ENCODE measurements around the gene MRPL22. TPM values are rescaled to one million over a fixed set of nuclear protein-coding genes. Genes with fewer than 3 reads are reported as not detected.
A peak's percentile ranks its signal among the peaks of the same experiment; 100 is the strongest.

MRPL22 gene
- total and polyA plus RNA-seq, 2 donors (not counting 3 experiments of a cell fraction or from before 2014, with no cell fraction given) = 66.9 to 112 TPM

- H3K79me2 ChIP-seq (ENCODE audit: control insufficient read depth, insufficient read depth, low read length) = peaks cover 28% of the 10 kb centered on the region
- H3K9me1 ChIP-seq (replicated peaks; ENCODE audit: control insufficient read depth, extremely low read depth, insufficient read depth, low read length) = no peaks in the 10 kb centered on the region
- TF ChIP-seq, protein P1, sequence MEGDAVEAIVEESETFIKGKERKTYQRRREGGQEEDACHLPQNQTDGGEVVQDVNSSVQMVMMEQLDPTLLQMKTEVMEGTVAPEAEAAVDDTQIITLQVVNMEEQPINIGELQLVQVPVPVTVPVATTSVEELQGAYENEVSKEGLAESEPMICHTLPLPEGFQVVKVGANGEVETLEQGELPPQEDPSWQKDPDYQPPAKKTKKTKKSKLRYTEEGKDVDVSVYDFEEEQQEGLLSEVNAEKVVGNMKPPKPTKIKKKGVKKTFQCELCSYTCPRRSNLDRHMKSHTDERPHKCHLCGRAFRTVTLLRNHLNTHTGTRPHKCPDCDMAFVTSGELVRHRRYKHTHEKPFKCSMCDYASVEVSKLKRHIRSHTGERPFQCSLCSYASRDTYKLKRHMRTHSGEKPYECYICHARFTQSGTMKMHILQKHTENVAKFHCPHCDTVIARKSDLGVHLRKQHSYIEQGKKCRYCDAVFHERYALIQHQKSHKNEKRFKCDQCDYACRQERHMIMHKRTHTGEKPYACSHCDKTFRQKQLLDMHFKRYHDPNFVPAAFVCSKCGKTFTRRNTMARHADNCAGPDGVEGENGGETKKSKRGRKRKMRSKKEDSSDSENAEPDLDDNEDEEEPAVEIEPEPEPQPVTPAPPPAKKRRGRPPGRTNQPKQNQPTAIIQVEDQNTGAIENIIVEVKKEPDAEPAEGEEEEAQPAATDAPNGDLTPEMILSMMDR (IDR thresholded peaks at IDR 0.05; ENCODE audit: extremely low read depth in 1 of 2, insufficient read depth in 1 of 2, low read depth in 1 of 2, low read length in 2 of 2) = peak; percentile 43 to 44
- TF ChIP-seq EZH2 (IDR thresholded peaks at IDR 0.05; ENCODE audit: borderline replicate concordance, low read depth, low read length, severe bottlenecking) = no peak
- no peaks in the 10 kb centered on the region for H3K27me3 ChIP-seq (ENCODE audit: control insufficient read depth in 2 of 2, insufficient read depth in 2 of 2, low read length in 2 of 2)
- H3K4me3 ChIP-seq (replicated peaks in 1 of 3; ENCODE audit: insufficient read depth in 1 of 3, low read depth in 1 of 3, low read length in 3 of 3) = peak overlapping the region in 2 of 3 experiments; percentile 21 to 77
- POLR2A ChIA-PET = interaction anchor here (0.6 kb wide), 1 partner anchor 14 kb away, joined by 3 read pairs; no protein-coding TSS in a partner anchor
- no peak overlapping the region for H2AFZ ChIP-seq (ENCODE audit: low read depth, low read length)
- H3K4me2 ChIP-seq (ENCODE audit: insufficient read depth, low read length) = peak overlapping the region; percentile 81
- dilution Hi-C loops (cut with MboI; ENCODE audit: extremely low pct_ligation_motif_present, low sequenced_read_pairs) (no loop called here), intact Hi-C loops (cut with micrococcal nuclease) (loop anchor here (1.0 kb wide), 2 partner anchors 37 to 61 kb away; no protein-coding TSS in a partner anchor)
- CTCF ChIA-PET = interaction anchor here (0.8 to 6.8 kb wide), 15 partner anchors 12 to 179 kb away, joined by 3 to 191 read pairs (median 6); partner anchors contain the start of gene GEMIN5
- no peaks in the 10 kb centered on the region for H3K9me3 ChIP-seq (replicated peaks; ENCODE audit: control insufficient read depth, insufficient read depth, low read length)
- H3K27ac ChIP-seq (ENCODE audit: insufficient read depth, low read depth, low read length) = peak overlapping the region; percentile 87
- H3K4me1 ChIP-seq (ENCODE audit: control insufficient read depth, extremely low read depth, insufficient read depth, low read length) = peaks cover 58% of the 10 kb centered on the region
- peaks cover 0 to 4% of the 10 kb centered on the region in 2 experiments for H3K36me3 ChIP-seq (ENCODE audit: control insufficient read depth in 2 of 2, extremely low read depth in 1 of 2, insufficient read depth in 2 of 2, low read length in 2 of 2)
- H3K9ac ChIP-seq (replicated peaks; ENCODE audit: extremely low read depth, insufficient read depth, low read length) = peak overlapping the region; percentile 62
- DNase-seq (ENCODE audit: low read depth, low spot score) = peak; percentile 73
- no peak for FAIRE-seq
- BruUV-seq (replicated peaks) = no TSS peak
- no peaks in the 10 kb centered on the region for H4K20me1 ChIP-seq (replicated peaks; ENCODE audit: control insufficient read depth, extremely low read depth, insufficient read depth, low read length)
These were observed 26.6 kb downstream of the MRPL22 start for GRCh38 chr5:154967421-154968024.

DNA sequence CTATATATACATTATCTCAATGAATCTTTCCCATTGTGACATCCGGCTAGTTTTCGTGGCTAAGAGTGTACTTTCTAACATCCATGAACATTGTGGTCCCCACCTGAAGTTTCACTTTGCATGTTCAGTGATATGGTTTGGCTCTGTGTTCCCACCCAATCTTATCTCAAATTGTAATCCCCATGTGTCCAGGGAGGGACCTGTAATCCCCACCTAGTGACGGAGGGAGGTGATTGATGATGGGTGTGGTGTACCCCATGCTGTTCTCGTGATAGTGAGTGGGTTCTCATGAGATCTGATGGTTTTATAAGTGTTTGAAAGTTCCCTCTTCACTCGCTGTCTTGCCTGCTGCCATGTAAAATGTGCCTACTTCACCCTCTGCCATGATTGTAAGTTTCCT, 28.1 kb downstream of the MRPL22 start:
- H3K27me3 ChIP-seq (ENCODE audit: control insufficient read depth in 2 of 2, insufficient read depth in 2 of 2, low read length in 2 of 2) = no peaks in the 10 kb centered on the region
- peaks cover 52% of the 10 kb centered on the region for H3K4me1 ChIP-seq (ENCODE audit: control insufficient read depth, extremely low read depth, insufficient read depth, low read length)
- POLR2A ChIA-PET = no interaction called here
- dilution Hi-C loops (cut with MboI; ENCODE audit: extremely low pct_ligation_motif_present, low sequenced_read_pairs) = no loop called here
- H3K79me2 ChIP-seq (ENCODE audit: control insufficient read depth, insufficient read depth, low read length) = peaks cover 21% of the 10 kb centered on the region
- DNase-seq (ENCODE audit: low read depth, low spot score) (no peak), FAIRE-seq (no peak)
- H3K9me3 ChIP-seq (replicated peaks; ENCODE audit: control insufficient read depth, insufficient read depth, low read length) = no peaks in the 10 kb centered on the region
- H3K36me3 ChIP-seq (ENCODE audit: control insufficient read depth in 2 of 2, extremely low read depth in 1 of 2, insufficient read depth in 2 of 2, low read length in 2 of 2) = peaks cover 0 to 4% of the 10 kb centered on the region in 2 experiments
- H3K27ac ChIP-seq (ENCODE audit: insufficient read depth, low read depth, low read length) = no peak overlapping the region
- no peak overlapping the region for H2AFZ ChIP-seq (ENCODE audit: low read depth, low read length)
- no peaks in the 10 kb centered on the region for H3K9me1 ChIP-seq (replicated peaks; ENCODE audit: control insufficient read depth, extremely low read depth, insufficient read depth, low read length)
- TF ChIP-seq FOS (IDR thresholded peaks at IDR 0.05; ENCODE audit: borderline replicate concordance, insufficient read depth, low read length) = no peak
- H4K20me1 ChIP-seq (replicated peaks; ENCODE audit: control insufficient read depth, extremely low read depth, insufficient read depth, low read length) = no peaks in the 10 kb centered on the region
- BruUV-seq (replicated peaks) = no TSS peak
- no peak overlapping the region for H3K4me2 ChIP-seq (ENCODE audit: insufficient read depth, low read length)
- intact Hi-C loops (cut with micrococcal nuclease) = no loop called here
- CTCF ChIA-PET = interaction anchor here (1.1 to 6.8 kb wide), 10 partner anchors 16 to 59 kb away, joined by 4 to 191 read pairs (median 6); no protein-coding TSS in a partner anchor
- H3K9ac ChIP-seq (replicated peaks; ENCODE audit: extremely low read depth, insufficient read depth, low read length) = no peak overlapping the region
- H3K4me3 ChIP-seq (replicated peaks in 1 of 3; ENCODE audit: insufficient read depth in 1 of 3, low read depth in 1 of 3, low read length in 3 of 3) = no peak overlapping the region

Measured in endothelial cell of umbilical vein (primary cell).